ENCODE measurements around the gene PIGP.
"Not testable (repeated sequence)": the region's sequence is repeated elsewhere in the genome, so short reads cannot be mapped to it uniquely, and the experiment has no call there.

PIGP gene

DNA sequence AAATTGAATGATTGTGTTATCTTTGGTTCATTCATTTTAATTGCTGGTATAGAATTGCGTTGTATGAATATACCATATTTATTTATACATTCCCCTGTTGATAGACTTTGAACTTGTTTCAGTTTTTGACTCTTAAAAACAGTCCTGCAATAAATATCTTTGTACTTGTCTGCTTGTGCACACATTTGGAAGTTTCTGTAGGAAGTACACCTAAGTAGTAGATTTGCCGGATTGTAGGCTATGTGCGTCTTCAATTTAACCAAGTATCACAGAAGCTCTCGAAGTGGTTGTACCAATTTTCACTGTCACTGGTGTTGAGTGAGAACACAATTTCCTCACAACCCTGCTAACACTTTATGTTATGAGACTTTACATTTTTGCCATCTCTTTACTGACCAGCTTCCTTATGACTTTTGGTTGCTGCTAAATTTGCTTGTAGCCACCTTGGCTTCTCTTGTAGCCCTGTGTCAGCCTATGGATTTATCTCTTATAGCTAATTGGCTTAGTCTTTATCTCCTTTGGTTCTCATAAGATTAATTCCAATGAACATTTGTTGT, 2.4 kb upstream of the PIGP start:
- DNase-seq = no peak

DNA sequence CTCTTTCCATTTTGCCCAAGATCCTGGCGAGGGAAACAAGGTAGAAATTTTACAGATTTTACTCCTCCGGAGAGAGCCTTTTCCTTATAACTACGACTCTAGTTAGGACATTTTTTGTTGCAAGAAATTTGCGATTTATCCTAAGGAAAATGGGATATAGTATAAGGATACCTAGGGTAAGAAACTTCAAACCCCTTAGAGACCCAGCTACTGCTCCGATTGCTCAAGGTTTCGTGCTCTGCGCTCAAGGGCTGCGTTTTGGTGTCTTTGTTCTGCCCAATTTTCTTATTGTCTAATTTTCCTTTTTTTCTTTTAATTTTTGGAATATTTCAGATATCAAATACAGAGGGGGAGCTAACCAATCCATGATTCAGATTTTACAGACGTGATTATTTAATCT, 1.7 kb upstream of the PIGP start:
- DNase-seq = no peak

DNA sequence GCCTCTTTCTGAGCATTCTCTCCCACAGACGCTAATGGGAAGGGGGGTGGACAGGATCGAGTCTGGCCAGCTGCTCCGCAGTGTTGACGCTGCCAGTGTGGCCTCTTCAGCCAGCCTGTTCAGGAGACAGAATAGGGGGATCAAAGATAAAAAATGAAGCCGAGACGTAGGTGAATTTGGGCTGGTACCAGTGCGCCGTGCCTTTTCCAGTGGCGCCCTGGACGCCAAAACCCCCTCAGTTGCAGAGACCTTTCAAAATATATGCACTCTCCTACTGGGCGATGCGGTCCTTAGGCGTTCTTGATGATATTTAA, 1.3 kb upstream of the PIGP start:
- no peak for DNase-seq

DNA sequence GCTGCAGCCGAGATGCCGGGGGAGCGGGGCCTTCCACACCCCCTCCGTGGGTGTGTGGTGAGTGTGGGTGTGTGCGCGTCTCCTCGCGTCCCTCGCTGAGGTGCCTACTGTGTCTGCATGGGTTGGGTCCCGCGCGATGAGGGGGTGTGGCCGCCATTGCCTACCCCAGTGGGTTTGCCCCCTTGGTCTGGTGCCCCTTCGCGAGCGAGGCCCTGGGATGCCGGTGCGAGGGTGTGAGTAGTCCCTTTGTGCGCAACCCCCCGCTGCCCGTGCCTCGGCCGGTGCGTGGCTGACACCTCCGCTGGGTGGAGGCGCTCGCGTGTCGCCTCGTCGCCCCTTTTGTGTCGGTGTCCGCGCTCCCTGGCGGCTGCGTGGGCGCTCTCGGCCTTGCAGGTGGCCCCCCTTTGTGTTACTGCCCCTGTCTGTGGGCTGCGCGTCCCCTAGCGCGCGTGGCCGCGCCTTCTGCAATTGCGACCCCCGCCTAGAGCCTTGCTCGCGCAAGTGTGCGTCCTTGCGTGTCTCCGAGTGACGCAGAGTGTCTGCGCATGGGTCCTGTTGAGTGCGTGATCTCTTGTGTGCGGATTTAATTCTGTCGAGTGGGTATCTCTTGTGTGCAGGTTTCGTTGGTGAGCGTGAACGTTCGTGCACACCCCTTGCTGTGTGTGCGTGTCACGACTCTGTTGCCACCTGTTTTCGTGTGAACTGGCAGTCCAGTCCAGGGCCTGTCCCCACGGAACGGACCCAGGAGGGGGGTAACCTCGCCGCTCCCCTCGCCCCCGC, 736 bp upstream of the PIGP start:
- DNase-seq = peak; percentile 77

DNA sequence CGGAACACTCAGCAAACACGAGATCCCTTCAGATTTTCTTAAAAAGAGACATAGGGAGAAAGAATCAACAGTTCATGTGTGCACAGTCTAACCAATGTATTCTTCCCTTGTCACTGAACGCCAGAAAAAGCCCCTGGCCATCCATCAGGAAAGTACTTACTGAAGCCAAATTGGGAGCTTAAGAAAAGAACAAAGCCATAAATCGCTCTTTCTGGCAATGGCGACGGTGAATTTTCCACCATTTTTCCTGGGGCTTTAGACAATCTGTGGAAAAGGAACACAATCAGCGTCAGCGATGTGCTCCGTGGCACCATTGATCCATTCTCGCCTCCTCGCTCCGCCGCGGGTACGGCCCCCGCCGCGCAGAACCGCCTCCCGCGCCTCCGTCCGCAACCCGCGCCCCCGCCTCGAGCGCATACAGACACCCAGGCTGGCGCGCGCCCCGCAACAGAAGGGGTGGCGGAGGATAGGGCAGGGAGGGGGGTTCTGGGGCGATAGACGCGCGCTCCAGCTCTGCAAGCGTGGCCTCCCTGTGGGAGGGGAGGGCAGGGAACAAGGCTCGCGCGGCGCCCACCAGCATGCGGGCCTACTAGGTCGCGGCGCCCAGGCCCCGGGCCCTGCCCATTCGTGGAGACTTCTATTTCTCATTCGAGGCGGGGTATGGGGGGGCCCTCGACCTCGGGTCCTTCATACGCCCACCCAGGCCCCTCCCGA, 440 bp downstream of the PIGP start:
- no peak for DNase-seq

DNA sequence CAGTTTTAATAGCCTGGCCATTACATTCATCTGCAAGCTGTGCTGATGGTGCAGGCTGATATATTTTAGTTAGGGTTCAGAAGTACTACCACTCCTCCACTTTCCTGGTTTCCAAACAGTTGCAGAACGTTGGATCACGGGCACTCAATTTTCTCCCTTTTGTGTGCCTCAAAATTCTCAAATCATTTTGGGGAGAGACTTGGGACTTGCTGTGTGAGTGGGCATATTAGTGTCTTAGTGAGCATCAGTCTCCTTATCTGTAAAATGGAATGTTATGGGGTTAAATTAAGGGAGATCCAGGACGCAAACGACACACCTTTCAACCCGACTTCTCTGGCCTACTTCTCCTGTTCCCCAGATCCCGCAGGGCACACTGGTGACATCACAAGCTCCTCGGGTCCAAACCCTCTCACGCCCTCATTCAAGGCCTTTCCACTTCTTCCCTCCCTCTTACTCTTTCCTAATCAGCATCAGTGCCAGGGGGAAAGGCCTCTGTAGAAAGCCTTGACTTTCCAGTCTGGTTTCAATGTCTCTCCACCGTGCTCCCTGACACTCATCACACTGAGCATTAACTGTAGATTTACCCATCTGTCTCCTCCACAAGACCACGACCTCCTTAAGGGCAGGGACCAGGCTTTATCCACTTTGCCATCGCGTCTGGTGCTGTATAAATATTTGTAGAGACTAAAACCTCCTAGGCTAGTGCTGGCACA, 1.2 kb downstream of the PIGP start:
- no peak for DNase-seq

DNA sequence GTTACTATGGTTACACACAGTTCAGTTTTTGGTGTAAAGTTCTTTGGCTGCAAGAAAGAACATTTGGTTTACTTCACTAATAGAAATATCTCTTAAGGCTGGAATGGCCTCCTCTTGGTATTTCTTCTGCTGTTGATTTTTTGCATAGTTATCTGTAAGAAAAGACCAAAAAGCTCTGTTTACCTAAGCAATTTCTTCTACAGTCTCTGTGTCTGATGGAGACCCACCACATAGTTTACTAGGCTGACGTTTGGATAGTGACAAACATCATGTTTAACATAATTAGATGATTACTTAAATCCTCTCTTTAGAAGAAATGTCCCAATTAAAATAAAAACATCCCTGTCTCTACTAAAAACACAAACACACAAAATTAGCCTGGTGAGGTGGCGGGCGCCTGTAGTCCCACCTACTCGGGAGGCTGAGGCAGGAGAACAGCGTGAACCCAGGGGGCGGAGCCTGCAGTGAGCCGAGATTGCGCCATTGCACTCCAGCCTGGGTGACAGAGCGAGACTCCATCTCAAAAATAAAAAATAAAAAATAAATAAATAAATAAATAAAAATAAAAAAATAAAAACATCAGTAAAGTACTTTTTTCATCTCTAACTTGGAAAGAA, 7.2 kb downstream of the PIGP start:
- DNase-seq = no peak

DNA sequence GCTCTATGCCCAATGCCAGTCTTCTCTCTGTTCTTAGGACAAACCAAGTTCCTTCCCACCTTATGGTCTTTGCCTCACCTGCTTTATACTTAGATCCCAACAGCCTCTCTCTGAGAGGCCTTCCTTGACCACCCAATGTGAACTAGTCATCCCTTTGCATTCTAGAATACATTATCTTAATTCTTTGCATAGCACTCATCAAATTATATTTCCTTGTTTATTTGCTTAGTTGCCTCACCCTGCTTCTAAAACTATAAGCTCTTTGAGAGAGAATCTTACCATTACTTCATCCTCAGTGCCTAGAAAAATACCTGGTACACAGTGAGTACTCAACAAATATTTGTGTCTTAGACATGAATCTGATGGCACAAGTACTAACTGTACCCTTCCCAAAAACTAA, 8.0 kb downstream of the PIGP start:
- DNase-seq = no peak

DNA sequence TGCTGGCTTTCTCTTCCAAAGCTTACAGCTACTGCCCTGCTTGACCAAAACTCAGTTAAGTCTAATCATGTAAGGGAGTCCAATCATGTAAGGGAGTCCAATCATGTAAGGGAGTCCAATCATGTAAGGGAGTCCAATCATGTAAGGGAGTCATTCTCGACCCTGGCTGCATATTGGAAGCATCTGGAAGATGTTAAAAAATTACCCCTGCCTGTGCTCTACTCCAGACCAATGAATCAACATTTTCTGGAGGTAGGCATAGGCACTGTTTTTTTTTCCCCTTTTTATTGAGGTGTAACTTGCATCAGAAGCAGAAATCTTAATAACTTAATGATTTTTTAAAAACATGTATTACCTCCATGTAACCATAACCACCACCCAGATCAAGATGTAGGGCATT, 9.4 kb downstream of the PIGP start:
- DNase-seq = no peak

DNA sequence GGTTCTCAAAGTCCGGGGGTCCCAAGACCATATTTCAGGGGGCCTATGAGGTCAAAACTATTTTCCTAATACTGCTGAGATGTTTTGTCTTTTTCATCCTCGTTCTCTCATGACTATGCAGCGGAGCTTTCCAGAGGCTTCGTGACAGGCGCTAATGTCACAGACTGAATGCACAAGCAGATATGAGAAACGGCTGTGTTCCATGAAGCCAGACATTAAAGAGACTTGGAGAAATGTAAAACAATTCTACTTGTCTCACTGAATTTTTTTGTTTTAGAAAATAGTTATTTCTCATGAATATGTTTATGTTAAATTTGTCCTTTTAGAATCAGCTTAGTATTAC, 10.3 kb downstream of the PIGP start:
- DNase-seq = no peak

DNA sequence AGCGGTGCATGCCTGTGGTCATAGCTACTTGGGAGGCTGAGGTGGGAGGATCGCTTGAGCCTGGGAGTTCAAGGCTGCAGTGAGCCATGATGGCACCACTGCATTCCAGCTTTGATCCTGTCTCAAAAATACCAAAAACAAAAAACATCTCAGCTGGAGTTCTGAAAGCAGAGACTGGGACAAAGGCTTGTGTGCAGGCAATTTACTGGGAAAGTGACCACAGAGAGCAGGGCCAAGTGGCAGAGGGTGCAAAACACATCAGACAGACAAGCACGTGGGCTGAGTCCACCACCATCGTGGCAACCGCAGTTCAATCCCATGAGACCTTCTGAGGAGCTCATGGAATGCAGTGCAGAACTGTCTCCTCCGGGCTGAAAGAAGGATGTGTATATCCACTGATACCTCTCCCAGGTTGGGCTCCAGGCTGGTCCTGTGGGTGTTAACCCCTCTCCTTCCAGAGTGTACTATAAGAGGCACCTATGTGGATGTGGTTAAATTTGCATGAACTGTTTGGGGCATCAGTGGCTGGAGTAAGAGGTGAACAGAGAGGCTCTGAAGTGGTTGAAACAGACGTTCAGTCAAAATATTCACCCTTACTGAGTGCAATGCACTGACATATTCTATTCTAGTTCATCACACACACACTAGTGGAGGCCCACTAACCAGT, 10.8 kb downstream of the PIGP start:
- DNase-seq = no peak

DNA sequence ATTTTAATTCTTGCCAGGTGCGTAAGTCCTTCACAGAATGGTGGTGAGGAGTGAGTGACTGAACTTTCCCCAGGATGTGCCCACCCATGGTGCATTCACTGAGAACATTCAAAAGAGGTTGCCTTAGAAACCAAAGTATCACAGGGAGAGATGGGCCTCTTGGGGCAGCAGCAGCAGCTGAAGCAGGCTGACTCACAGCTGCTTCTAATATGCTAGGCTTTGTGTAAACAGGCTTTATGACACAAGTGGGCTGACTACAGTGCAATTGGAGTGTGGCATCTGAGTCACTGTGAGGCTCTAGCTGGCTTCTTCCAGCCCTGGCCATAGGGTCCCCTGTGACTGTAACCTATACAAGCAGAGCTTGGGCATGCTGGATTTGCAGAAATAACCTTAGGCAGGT, 12.6 kb downstream of the PIGP start:
- DNase-seq = peak; percentile 37

DNA sequence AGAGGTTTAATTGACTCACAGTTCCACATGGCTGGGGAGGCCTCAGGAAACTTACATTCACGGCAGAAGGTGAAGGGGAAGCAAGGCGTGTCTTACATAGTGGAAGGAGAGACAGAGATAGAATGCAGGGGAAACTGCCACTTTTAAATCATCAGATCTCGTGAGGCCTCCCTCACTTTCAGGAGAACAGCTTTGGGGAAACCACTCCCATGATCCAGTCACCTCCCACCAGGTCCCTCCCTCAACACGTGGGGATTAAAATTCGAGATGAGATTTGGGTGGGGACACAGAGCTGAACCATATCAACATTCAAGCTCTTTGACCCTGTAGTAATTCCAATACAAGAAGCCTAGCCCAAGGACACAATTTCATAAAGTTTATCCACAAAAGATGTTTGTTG, 13.7 kb downstream of the PIGP start:
- DNase-seq = no peak

DNA sequence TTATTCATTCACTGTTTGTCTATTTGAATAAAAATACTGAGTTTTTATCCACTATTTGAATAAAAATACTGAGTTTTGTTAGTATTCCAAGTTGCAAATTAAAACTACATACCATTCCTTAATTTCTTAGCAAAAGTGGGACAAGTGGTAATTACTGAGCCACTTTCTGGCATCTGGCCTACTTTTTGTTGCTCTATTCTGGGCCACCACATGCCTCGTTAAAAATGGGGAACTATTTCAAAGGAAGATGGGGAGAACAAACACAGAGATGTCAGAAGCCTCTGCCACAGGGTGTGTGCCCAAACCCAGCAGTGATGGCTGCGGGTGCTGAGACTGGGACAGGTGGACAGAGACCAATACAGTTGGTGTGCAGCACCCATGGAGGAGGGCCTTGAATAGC, 14.6 kb downstream of the PIGP start:
- no peak for DNase-seq

DNA sequence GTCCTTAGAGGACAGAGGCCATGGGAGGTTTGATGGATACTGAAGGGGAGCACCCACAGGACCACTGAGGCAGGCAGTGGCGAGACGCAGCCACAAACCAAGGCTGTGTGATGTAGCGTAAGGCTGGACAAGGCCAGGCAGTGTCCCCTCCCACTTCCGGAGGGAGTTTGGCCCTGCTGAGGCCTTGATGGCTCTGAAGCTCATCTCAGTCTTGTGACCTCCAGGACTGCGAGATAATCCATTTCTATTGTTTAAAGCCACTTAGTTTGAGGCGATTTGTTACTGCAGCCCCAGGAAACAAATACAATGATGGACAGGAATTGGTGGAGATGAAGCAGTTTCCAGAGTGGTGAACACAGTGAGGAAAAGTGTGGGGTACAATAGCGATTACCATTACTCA, 15.3 kb downstream of the PIGP start:
- DNase-seq = no peak

DNA sequence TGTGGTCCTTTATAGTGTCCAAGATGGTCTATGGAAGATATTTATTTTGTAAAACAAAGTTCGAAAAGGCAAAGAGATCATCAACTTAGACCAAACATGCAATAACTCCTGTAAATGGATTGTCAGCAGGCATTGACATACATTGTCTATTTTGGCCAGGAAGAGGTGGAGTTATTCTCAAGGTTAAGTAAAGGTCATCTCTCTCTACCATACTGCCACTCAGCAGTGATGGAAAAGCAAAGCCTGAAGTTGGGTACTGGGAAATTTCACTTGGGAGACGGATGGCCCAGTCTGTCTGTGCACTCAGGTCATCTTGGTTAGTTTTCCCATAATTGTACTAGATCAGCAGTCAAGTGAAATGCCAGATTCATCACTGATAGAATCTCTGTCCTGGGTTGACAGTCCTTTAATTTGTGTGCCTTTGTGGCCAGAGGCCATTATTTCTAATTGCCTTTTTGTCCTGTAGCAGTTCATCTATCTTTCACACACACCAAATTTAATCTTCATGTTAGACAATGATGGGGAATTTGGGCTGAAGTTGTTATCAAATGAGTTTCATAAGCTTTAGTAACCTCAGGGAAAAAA, 17.5 kb downstream of the PIGP start:
- no peak for DNase-seq

DNA sequence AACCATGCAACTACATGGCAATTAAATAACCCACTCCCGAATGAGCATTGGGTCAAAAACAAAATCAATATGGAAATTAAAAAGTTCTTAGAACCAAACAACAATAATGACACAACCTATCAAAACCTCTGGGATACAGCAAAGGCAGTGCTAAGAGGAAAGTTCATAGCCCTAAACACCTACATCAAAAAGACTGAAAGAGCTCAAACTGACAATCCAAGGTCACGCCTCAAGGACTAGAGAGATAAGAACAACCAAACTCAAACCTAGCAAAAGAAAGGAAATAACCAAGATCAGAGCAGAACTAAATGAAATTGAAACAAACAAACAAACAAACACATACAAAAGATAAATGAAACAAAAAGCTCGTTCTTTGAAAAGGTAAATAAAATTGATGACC, 23.1 kb downstream of the PIGP start:
- not testable (repeated sequence) for DNase-seq

DNA sequence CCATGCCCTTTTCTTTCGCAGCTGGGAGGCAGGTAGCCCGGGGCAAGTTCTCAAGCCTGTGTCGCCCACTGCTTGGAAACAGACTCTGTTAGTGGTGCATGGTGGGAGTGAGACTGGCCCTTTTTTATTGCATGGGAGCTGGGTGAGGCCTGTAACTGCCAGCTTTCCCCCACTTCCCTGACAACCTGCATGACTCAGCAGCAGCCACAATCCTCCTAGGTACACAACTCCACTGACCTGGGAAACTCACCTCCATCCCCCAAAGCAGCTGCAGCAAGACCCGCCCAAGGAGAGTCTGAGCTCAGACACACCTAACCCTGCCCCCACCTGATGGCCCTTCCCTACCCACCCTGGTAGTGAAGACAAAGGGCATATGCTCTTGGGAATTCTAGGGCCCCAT, 25.8 kb downstream of the PIGP start:
- no peak for DNase-seq

DNA sequence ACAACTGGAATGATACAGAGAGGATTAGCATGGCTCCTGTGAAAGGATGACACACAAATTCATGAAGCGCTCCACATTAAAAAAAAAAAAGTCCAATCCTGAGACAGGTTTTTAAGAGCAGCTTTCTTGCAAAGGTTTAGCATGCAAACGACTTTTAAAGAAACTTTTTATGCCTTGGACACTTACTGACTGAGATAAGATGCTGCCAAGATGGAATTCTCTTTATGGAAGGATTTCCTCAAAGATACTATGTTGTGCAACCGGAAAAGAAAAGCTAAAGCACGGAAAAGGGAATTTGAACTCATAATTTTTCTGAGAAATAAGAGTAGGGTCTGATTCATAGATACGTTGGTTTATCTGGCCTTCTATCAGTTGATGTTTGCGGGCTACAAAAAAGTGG, 27.3 kb downstream of the PIGP start:
- DNase-seq = no peak

DNA sequence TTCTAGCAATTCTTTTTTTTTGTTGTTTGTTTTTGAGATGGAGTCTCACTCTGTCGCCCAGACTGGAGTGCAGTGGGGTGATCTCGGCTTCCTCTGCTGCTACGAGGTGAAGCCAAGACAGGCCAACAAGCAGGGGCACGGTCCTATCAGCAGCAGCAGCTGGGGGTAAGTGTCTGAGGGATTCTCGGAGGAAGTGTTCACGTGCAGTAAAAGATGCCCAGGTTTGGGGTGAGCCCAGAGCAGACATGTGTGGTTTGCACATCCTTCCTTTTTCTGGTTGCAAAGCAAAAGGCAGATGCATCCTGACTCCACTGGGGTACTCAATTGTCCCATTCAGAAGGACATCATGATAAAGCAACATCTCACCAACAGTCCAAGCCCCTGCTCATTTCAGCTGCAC, 27.7 kb downstream of the PIGP start:
- DNase-seq = no peak

DNA sequence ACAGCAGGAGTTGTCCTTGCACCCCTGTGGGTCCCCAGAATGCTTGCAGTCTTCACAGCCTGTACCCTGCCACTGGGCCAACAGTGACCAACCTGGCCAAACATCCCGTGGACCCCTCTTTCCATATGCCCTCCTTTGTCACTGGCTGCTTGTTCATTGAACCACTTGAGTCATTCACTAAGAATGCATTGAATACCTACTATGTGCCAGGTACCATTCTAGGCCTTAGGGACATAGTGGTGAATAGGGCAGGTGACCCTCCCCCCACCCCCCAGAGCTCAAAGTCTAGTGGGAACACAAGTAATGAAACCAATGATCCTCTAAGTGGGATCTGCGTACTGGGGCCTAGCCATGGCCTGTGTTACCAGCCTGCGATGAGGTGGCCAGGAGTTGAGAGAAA, 28.2 kb downstream of the PIGP start:
- DNase-seq = no peak

DNA sequence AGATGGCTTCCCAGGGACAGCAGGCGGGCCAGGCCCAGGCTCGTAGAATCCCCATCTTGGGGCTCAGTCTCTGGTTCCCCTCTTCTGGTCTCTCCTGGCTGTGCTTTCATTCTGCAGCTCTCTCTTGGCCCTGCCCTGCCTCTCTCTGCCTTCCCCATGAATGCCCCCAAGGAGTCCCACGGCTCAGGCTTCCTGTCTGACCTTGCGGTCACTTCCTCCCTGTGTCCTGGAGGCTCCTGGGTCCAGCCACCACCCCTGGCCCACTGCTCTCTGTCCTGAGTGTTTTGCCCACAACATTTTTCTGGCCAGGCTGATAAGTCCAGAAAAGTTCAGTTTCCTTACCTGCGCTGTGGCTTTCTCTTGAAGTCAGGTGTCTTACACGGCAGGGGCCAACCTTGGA, 29.1 kb downstream of the PIGP start:
- DNase-seq = no peak
